A549 treated with CORT108297 at 1 μM for 4 hours (cell line): ENCODE results near the gene TM4SF5. TPM values are rescaled to one million over a fixed set of nuclear protein-coding genes. Genes with fewer than 3 reads are reported as not detected.

Source experiments
- total RNA-seq: library from RNA; stranded (reverse); fragments of 200-300 nt; extraction: Qiagen RNA extraction; gene quantifications from 5 replicates; pipeline ENCODE4 v1.2.3, GENCODE V29; 2022

TM4SF5 gene
- total RNA-seq = 0.51 to 1.2 TPM (median 0.90 TPM) in 5 replicates

DNA sequence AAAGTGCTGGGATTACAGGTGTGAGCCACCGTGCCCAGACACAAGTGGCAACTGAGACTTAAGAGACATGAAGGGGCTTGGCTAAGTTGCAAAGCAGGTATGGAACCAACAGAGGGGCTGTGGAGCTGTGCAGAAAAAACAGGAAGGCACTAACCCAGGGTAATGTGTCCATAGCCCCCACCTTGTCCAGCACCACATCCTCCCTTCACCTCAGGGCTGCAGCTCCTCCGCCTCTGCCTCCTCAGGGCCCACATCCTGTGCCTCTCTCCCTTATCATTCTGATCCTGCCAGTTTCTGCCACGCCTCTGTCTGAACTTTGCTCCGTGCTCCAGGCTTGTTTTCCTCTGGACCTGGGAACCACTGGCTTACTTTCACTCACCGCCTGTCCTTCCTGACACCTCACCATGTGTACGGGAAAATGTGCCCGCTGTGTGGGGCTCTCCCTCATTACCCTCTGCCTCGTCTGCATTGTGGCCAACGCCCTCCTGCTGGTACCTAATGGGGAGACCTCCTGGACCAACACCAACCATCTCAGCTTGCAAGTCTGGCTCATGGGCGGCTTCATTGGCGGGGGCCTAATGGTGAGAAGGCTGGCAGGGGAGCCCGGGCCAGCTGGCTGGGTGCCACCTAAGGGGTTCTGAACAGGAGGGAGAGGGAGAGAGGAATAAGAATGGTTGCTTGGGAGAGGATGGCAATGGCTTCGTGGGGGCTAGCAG lies at the start of gene TM4SF5:
Gene TM4SF5 (plus strand): TSS at position 368 of the 716 bp plus-strand sequence. CDS start 37 bp downstream, at position 405.

GRCh38 chr17:4739122-4740024 lies 32.3 kb upstream of the TM4SF5 start, which contains the start of the genes CXCL16 and ZMYND15:
Gene CXCL16, minus strand, starts transcription at chr17:4739928. Its CDS starts 589 bp downstream, at chr17:4739339.
Gene ZMYND15, plus strand, starts transcription at chr17:4739833. Its CDS starts 716 bp downstream, at chr17:4740549.

GRCh38 chr17:4786106-4786511 lies 14.4 kb downstream of the TM4SF5 start, which contains the start of gene VMO1:
Gene VMO1, minus strand, starts transcription at chr17:4786364. Its CDS starts 12 bp downstream, at chr17:4786352.

DNA sequence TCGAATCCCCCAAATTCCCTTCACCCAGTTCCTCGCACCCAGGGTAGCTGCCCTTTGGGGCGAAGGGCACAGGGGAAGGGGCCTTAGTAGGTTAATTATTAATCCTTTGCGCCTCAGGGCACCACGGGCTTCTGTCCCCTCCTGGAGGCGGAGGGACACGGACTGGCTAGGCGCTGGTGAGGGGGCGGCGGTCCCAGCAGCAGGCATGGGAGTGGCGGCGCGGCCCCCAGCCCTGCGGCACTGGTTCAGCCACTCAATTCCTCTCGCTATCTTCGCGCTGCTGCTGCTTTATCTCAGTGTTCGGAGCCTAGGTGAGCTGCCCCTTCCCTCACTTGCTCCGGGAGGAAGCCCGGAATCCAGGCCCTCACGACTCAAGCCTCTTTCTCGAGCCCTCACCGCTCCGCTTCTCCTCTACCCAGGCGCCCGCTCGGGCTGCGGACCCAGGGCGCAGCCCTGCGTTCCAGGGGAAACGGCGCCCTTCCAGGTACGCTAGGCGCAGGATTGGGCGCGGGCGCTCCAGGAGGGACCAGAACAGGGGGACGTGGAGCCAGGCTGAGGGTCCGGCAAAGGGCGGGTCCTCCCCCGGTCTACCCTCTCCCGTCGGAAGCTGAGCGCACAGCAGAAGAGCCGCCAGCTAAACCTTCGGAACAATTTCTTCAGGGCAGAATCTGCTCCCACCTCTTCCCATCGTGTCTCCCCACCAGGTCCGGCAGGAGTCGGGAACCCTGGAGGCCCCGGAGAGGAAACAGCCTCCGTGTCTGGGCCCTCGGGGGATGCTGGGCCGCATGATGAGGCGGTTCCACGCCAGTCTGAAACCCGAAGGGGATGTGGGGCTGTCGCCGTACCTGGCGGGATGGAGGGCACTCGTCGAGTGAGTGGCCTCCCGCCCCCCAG lies 17.4 kb downstream of the TM4SF5 start, which contains the start of gene GLTPD2:
Gene GLTPD2 (plus strand): TSS at position 158 of the 894 bp plus-strand sequence. CDS start 48 bp downstream, at position 206.

GRCh38 chr17:4802228-4802627 lies 30.5 kb downstream of the TM4SF5 start, which contains the start of gene C17orf114:
Gene C17orf114, minus strand, starts transcription at chr17:4802328.

DNA sequence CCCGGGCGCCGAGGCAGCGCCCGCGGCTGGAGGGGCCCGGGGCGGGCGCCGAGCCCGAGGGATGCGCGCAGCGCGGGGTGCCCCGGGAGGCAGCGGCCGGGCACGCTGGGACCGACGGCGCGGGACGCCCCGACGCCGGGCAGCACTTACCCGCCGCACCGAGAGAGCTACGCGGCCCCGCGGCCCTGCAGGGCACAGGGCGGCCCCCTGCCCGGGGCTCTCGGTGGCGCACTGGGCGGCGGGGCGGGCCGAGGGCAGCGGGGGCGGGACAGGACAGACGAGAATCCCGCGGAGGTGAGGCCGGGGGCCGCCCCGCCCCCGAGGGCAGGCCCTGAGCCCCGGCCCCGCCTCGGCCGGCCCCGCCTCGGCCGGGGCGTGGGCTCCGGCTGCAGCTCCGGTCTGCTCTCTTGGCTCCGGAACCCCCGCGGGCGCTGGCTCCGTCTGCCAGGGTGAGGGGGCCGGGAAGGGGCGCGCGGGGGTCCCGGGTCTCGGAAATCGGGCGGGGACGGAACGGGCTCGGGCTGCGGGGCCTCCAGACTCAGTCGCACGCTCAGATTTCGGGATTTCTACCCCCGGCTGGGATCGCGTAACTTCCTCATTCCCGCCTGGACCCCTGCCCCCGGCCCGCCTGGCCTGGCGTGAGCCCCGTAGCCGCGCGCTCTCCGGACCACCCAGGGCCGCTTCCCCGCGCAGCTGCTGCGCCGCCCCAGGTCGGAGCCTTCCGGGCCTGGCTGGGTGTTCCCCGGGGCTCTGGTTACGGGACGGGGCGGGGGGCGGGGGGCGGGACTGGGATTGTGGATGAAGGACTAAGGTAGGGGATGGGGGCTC lies 35.3 kb downstream of the TM4SF5 start, which contains the start of gene PLD2:
Gene PLD2 (plus strand): TSS at position 376 of the 828 bp plus-strand sequence. CDS start 621 bp downstream, outside the sequence.

Other genes starting within 250 kb of the TM4SF5 start
- gene MYBBP1A, start 216.5 kb upstream of the TM4SF5 start, total RNA-seq = 89.4 to 115 TPM (median 113 TPM) in 5 replicates
- not detected in 5 replicates for gene GGT6, start 211.3 kb upstream of the TM4SF5 start, total RNA-seq
- 0.36 to 0.87 TPM (median 0.57 TPM) in 5 replicates for gene SMTNL2, start 187.4 kb upstream of the TM4SF5 start, total RNA-seq
- gene ALOX15, start 130.2 kb upstream of the TM4SF5 start, total RNA-seq = 0.06 to 0.20 TPM (median 0.12 TPM) in 5 replicates
- gene PELP1, start 67.7 kb upstream of the TM4SF5 start, total RNA-seq = 62.4 to 80.2 TPM (median 79.2 TPM) in 5 replicates
- 49.6 to 68.0 TPM (median 61.1 TPM) in 5 replicates for gene ARRB2, start 61.3 kb upstream of the TM4SF5 start, total RNA-seq
- 41.0 to 45.6 TPM (median 43.0 TPM) in 5 replicates for gene MED11, start 40.5 kb upstream of the TM4SF5 start, total RNA-seq
- gene ZMYND15, start 32.1 kb upstream of the TM4SF5 start, total RNA-seq = 0.24 to 0.91 TPM (median 0.52 TPM) in 5 replicates
- gene CXCL16, start 32.0 kb upstream of the TM4SF5 start, total RNA-seq = 15.4 to 19.5 TPM (median 18.5 TPM) in 5 replicates
- 0.43 to 1.5 TPM (median 0.96 TPM) in 5 replicates for gene VMO1, start 14.5 kb downstream of the TM4SF5 start, total RNA-seq
- gene GLTPD2, start 17.1 kb downstream of the TM4SF5 start, total RNA-seq = 0.07 TPM in 1 of 5 replicates, not detected in the others
- gene PSMB6, start 24.3 kb downstream of the TM4SF5 start, total RNA-seq = 464 to 503 TPM (median 498 TPM) in 5 replicates
- gene PLD2, start 35.3 kb downstream of the TM4SF5 start, total RNA-seq = 19.1 to 29.3 TPM (median 26.6 TPM) in 5 replicates
- gene MINK1, start 61.5 kb downstream of the TM4SF5 start, total RNA-seq = 48.2 to 67.7 TPM (median 63.4 TPM) in 5 replicates
- gene C17orf107, start 127.7 kb downstream of the TM4SF5 start, total RNA-seq = 0.22 to 0.52 TPM (median 0.25 TPM) in 5 replicates
- gene CHRNE, start 131.2 kb downstream of the TM4SF5 start, total RNA-seq = 0.06 to 0.13 TPM (median 0.08 TPM) in 5 replicates
- not detected in 5 replicates for gene GP1BA, start 160.4 kb downstream of the TM4SF5 start, total RNA-seq
- 54.2 to 84.3 TPM (median 79.0 TPM) in 5 replicates for gene SLC25A11, start 168.2 kb downstream of the TM4SF5 start, total RNA-seq
- 95.0 to 148 TPM (median 130 TPM) in 5 replicates for gene RNF167, start 168.4 kb downstream of the TM4SF5 start, total RNA-seq
- 2,450 to 3,030 TPM (median 2,898 TPM) in 5 replicates for gene PFN1, start 176.6 kb downstream of the TM4SF5 start, total RNA-seq
- 48.1 to 62.8 TPM (median 53.1 TPM) in 5 replicates for gene ENO3, start 179.2 kb downstream of the TM4SF5 start, total RNA-seq
- gene SPAG7, start 195.9 kb downstream of the TM4SF5 start, total RNA-seq = 69.8 to 97.7 TPM (median 74.9 TPM) in 5 replicates
- 29.0 to 37.2 TPM (median 36.7 TPM) in 5 replicates for gene CAMTA2, start 215.8 kb downstream of the TM4SF5 start, total RNA-seq
- gene INCA1, start 225.6 kb downstream of the TM4SF5 start, total RNA-seq = 1.3 to 1.7 TPM (median 1.4 TPM) in 5 replicates
- 98.6 to 114 TPM (median 107 TPM) in 5 replicates for gene KIF1C, start 226.1 kb downstream of the TM4SF5 start, total RNA-seq